MM.1S (cell line): Measurements from ENCODE around the gene TRAF3.
A peak's percentile ranks its signal among the peaks of the same experiment; 100 is the strongest.

ENCODE experiments used
- DNase-seq: peaks from one replicate; pipeline ENCODE4 v3.0.0-alpha.2; 2015
- H2AFZ ChIP-seq: fragments of 300-600 bp; sonication (generic); 2 replicates; pipeline ENCODE4 v1.6.0; 2016; ENCODE audit warnings: antibody characterized with exemption, low read length
- H3F3A ChIP-seq: fragments of 300-600 bp; sonication (generic); 2 replicates; pipeline ENCODE4 v1.6.1; 2016; ENCODE audit warnings: mild to moderate bottlenecking, antibody characterized with exemption, low read length, moderate library complexity, mixed read lengths; ENCODE audit not compliant: insufficient read depth
- H3K27ac ChIP-seq: fragments of 300-600 bp; sonication (generic); 2 replicates; pipeline ENCODE4 v1.5.1; 2016; ENCODE audit warnings: mild to moderate bottlenecking, low read length
- H3K27me3 ChIP-seq: fragments of 300-600 bp; sonication (generic); replicated peaks from 2 replicates; pipeline ENCODE4 v1.6.0; 2016; ENCODE audit warnings: low read length; ENCODE audit not compliant: insufficient read depth
- H3K36me3 ChIP-seq: fragments of 300-600 bp; sonication (generic); replicated peaks from 2 replicates; pipeline ENCODE4 v1.6.1; 2016; ENCODE audit warnings: mild to moderate bottlenecking, low read length, mixed read lengths; ENCODE audit not compliant: insufficient read depth
- H3K4me1 ChIP-seq: fragments of 300-600 bp; sonication (generic); 2 replicates; pipeline ENCODE4 v1.6.1; 2016; ENCODE audit warnings: low read length, mixed read lengths
- H3K4me2 ChIP-seq: fragments of 300-600 bp; sonication (generic); 2 replicates; pipeline ENCODE4 v1.6.0; 2016; ENCODE audit warnings: low read depth, low read length
- H3K4me3 ChIP-seq: fragments of 300-600 bp; sonication (generic); 2 replicates; pipeline ENCODE4 v1.5.1; 2016; ENCODE audit warnings: low read length, mixed read lengths
- H3K79me2 ChIP-seq: fragments of 300-600 bp; sonication (generic); 2 replicates; pipeline ENCODE4 v1.6.1; 2016; ENCODE audit warnings: mixed run types, low read length, mixed read lengths
- H3K9ac ChIP-seq: fragments of 300-600 bp; sonication (generic); 2 replicates; pipeline ENCODE4 v1.6.1; 2016; ENCODE audit warnings: low read length, mixed read lengths
- H3K9me2 ChIP-seq: fragments of 300-600 bp; sonication (generic); replicated peaks from 2 replicates; pipeline ENCODE4 v1.6.1; 2016; ENCODE audit warnings: mild to moderate bottlenecking, low read length, mixed read lengths; ENCODE audit not compliant: insufficient read depth
- H3K9me3 ChIP-seq: fragments of 300-600 bp; sonication (generic); replicated peaks from 2 replicates; pipeline ENCODE4 v1.6.1; 2016; ENCODE audit warnings: mild to moderate bottlenecking, low read length, mixed read lengths; ENCODE audit not compliant: insufficient read depth
- H4K20me1 ChIP-seq: fragments of 300-600 bp; sonication (generic); 2 replicates; pipeline ENCODE4 v1.6.1; 2016; ENCODE audit warnings: mild to moderate bottlenecking, low read length, moderate library complexity, mixed read lengths; ENCODE audit not compliant: insufficient read depth
- CTCF ChIP-seq: fragments of 300-600 bp; sonication (generic); IDR thresholded peaks from 2 replicates; pipeline ENCODE4 v1.5.1; 2016; ENCODE audit warnings: antibody characterized with exemption, low read length, mixed read lengths
- EZH2 ChIP-seq: fragments of 300-600 bp; sonication (generic); optimal IDR thresholded peaks from 2 replicates; pipeline ENCODE3; 2017; ENCODE audit warnings: low read depth, mild to moderate bottlenecking, antibody characterized with exemption, low read length, mixed read lengths
- EZH2phosphoT487 ChIP-seq: fragments of 300-600 bp; sonication (generic); IDR thresholded peaks from 2 replicates; pipeline ENCODE4 v1.6.1; 2018; ENCODE audit warnings: antibody characterized with exemption, low read length

TRAF3 gene

DNA sequence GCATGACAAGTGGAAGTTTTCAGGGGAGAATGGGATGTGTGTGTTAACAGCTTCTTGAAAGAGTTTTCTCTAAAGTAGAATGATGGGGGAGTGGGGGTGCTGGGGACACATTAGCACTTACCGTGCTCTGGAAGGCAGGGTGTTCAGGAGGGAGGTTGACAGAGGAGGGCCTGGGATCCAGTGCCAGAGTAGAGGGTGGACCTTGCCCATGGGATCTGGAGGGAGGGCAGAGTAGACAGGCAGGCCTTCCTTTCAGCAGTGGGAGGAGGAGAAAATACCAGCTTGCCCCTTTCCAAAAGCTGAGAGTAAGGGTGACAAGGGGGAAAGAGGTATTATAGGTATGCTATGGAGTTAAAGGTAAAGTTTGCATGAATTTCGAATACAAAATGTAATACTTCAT lies 40.1 kb downstream of the TRAF3 start:
- TF ChIP-seq EZH2, result no peak
- no peak for TF ChIP-seq EZH2phosphoT487
- no peak for TF ChIP-seq CTCF
- peaks cover 16% of the 10 kb centered on the region for H3F3A ChIP-seq
- no peaks in the 10 kb centered on the region for H4K20me1 ChIP-seq
- no peak overlapping the region for H2AFZ ChIP-seq
- DNase-seq, result no peak
- no peaks in the 10 kb centered on the region for H3K9me3 ChIP-seq
- no peak overlapping the region for H3K27ac ChIP-seq
- H3K27me3 ChIP-seq, result no peaks in the 10 kb centered on the region
- H3K36me3 ChIP-seq, result no peaks in the 10 kb centered on the region
- H3K9ac ChIP-seq, result no peak overlapping the region
- no peak overlapping the region for H3K4me3 ChIP-seq
- H3K9me2 ChIP-seq, result no peaks in the 10 kb centered on the region
- no peak overlapping the region for H3K4me2 ChIP-seq
- peaks cover 4% of the 10 kb centered on the region; the same call in 1 of the 2 replicates for H3K4me1 ChIP-seq
- H3K79me2 ChIP-seq, result peaks cover 86% of the 10 kb centered on the region

GRCh38 chr14:102817942-102818940 lies 41.0 kb downstream of the TRAF3 start:
- H3K4me1 ChIP-seq, result 0 out of 2 replicates have a peak, but pooled peaks cover 3% of the 10 kb centered on the region

GRCh38 chr14:102819176-102819628 lies 42.0 kb downstream of the TRAF3 start:
- Histone ChIP-seq H3K9me3 (no peaks in the 10 kb centered on the region), H3K9ac (peak overlapping the region; percentile 55), H3K4me3 (peak overlapping the region; percentile 65), H2AFZ (no peak overlapping the region), H3K4me2 (peak overlapping the region; percentile 81), H3K79me2 (peaks cover 86% of the 10 kb centered on the region), H3K4me1 (0 out of 2 replicates have a peak, but pooled peaks cover 3% of the 10 kb centered on the region), H3K36me3 (no peaks in the 10 kb centered on the region), H3K27me3 (no peaks in the 10 kb centered on the region), H4K20me1 (no peaks in the 10 kb centered on the region), H3F3A (peaks cover 16% of the 10 kb centered on the region), H3K9me2 (no peaks in the 10 kb centered on the region), H3K27ac (peak overlapping the region; percentile 79)
- TF ChIP-seq CTCF (no peak), EZH2 (no peak), EZH2phosphoT487 (no peak)
- DNase-seq, result peak; percentile 64

More at GRCh38 chr14:102817942-102818940, 41.0 kb downstream of the TRAF3 start:
- no peaks in the 10 kb centered on the region for H4K20me1 ChIP-seq
- peaks cover 86% of the 10 kb centered on the region for H3K79me2 ChIP-seq
- no peaks in the 10 kb centered on the region for H3K27me3 ChIP-seq
- no peak for DNase-seq
- TF ChIP-seq CTCF (no peak), EZH2 (no peak), EZH2phosphoT487 (no peak)
- peak overlapping the region; percentile 35; the same call in 1 of the 2 replicates for H3K27ac ChIP-seq
- no peak overlapping the region for H2AFZ ChIP-seq
- H3K36me3 ChIP-seq, result no peaks in the 10 kb centered on the region
- H3K4me3 ChIP-seq, result no peak overlapping the region
- H3F3A ChIP-seq, result peaks cover 16% of the 10 kb centered on the region
- no peaks in the 10 kb centered on the region for H3K9me2 ChIP-seq
- no peaks in the 10 kb centered on the region for H3K9me3 ChIP-seq
- H3K4me2 ChIP-seq, result no peak overlapping the region
- no peak overlapping the region for H3K9ac ChIP-seq
